B cell (primary cell): ENCODE measurements around the gene PTPRN2. TPM values are rescaled to one million over a fixed set of nuclear protein-coding genes. Genes with fewer than 3 reads are reported as not detected.

ENCODE experiments used
- ATAC-seq: fragments of 200-7000 bp; cut with Tn5 transposase; one replicate; pipeline ENCODE4 v1.10.0; 2021; ENCODE audit warnings: low read depth, mild to moderate bottlenecking, moderate number of reproducible peaks, moderate library complexity
- CTCF ChIA-PET: fragments of 350-600 bp; sonication (Branson Sonifier 250); formaldehyde crosslinking; loops from one replicate; lab custom pipeline; 2021; ENCODE audit warnings: antibody characterized with exemption, inconsistent platforms; lab: Charles Lee
- POLR2A ChIA-PET: fragments of 350-600 bp; sonication (Branson Sonifier 250); formaldehyde crosslinking; loops from one replicate; lab custom pipeline; 2021; ENCODE audit warnings: antibody characterized with exemption; lab: Charles Lee
- DNase-seq: peaks from one replicate; pipeline ENCODE4 v3.0.0; 2013
- H2AFZ ChIP-seq: 2 replicates; pipeline ENCODE4 v1.6.1; 2012; ENCODE audit warnings: mild to moderate bottlenecking, low read depth, low read length; ENCODE audit not compliant: insufficient read depth, poor library complexity, severe bottlenecking
- H3K27ac ChIP-seq, 2 donors: 1 replicate in 1 of 2; 2 replicates in 1 of 2; pipeline ENCODE4 v1.5.1; 2012 to 2013; ENCODE audit warnings: low read length in 2 of 2, mild to moderate bottlenecking in 2 of 2, moderate library complexity in 1 of 2
- H3K27me3 ChIP-seq, 4 experiments: fragments of 200-600 bp in 1 of 4; sonication (generic) in 1 of 4; replicated peaks in 1 of 4; 1 replicate in 2 of 4; 2 replicates in 2 of 4; pipeline versions ENCODE4 v1.6.1 to v1.7.0; 2013 to 2016; ENCODE audit warnings: low read length in 3 of 4, mild to moderate bottlenecking in 2 of 4, mixed read lengths in 1 of 4, moderate library complexity in 1 of 4; ENCODE audit not compliant: insufficient read depth in 4 of 4, control insufficient read depth in 3 of 4; ENCODE audit errors: control extremely low read depth in 1 of 4
- H3K36me3 ChIP-seq, 2 experiments: replicated peaks in 1 of 2; 1 replicate in 1 of 2; 2 replicates in 1 of 2; pipeline versions ENCODE4 v1.6.1 to v1.7.1; 2013; ENCODE audit warnings: low read length in 1 of 2; ENCODE audit not compliant: insufficient read depth in 2 of 2, control insufficient read depth in 1 of 2; ENCODE audit errors: control extremely low read depth in 1 of 2, extremely low read depth in 1 of 2
- H3K4me1 ChIP-seq, 2 donors: fragments of 200-600 bp in 1 of 2; sonication (generic) in 1 of 2; 1 replicate in 1 of 2; 2 replicates in 1 of 2; pipeline versions ENCODE4 v1.5.1 to v1.6.1; 2013 to 2017; ENCODE audit warnings: low read length in 2 of 2; ENCODE audit not compliant: control insufficient read depth in 2 of 2, insufficient read depth in 2 of 2
- H3K4me2 ChIP-seq: replicated peaks from 2 replicates; pipeline ENCODE3; 2012; ENCODE audit warnings: mild to moderate bottlenecking, low read depth, low read length; ENCODE audit not compliant: poor library complexity, severe bottlenecking
- H3K4me3 ChIP-seq, 5 experiments: fragments of 200-600 bp in 1 of 5; sonication (generic) in 1 of 5; 1 replicate in 3 of 5; 2 replicates in 2 of 5; pipeline versions ENCODE4 v1.5.1 to v1.7.0; 2011 to 2016; ENCODE audit warnings: low read length in 4 of 5, mild to moderate bottlenecking in 4 of 5, low read depth in 2 of 5, control low read depth in 1 of 5, moderate library complexity in 1 of 5; ENCODE audit not compliant: insufficient read depth in 1 of 5; ENCODE audit errors: control extremely low read depth in 1 of 5, extremely low read depth in 1 of 5
- H3K79me2 ChIP-seq: fragments of 200-600 bp; sonication (generic); one replicate; pipeline ENCODE4 v1.6.0; 2016; ENCODE audit warnings: low read length; ENCODE audit not compliant: control insufficient read depth, insufficient read depth
- H3K9ac ChIP-seq: fragments of 200-600 bp; sonication (generic); 2 replicates; pipeline ENCODE4 v1.6.1; 2017; ENCODE audit warnings: mild to moderate bottlenecking, low read length, moderate library complexity
- H3K9me3 ChIP-seq, 3 donors: one replicate each; pipeline versions ENCODE4 v1.6.1 to v1.7.1; 2013; ENCODE audit warnings: low read length in 2 of 3; ENCODE audit not compliant: control insufficient read depth in 2 of 3, insufficient read depth in 1 of 3; ENCODE audit errors: control extremely low read depth in 1 of 3
- H4K20me1 ChIP-seq: 2 replicates; pipeline ENCODE4 v1.6.0; 2012; ENCODE audit warnings: mild to moderate bottlenecking, low read length; ENCODE audit not compliant: insufficient read depth, control insufficient read depth, poor library complexity, severe bottlenecking
- H3K27ac Mint-ChIP-seq: one replicate; pipeline ENCODE4 v1.8.0; 2021; ENCODE audit warnings: mixed read lengths
- H3K27me3 Mint-ChIP-seq: one replicate; pipeline ENCODE4 v1.8.0; 2021; ENCODE audit warnings: mixed read lengths
- H3K4me1 Mint-ChIP-seq: one replicate; pipeline ENCODE4 v1.8.0; 2021; ENCODE audit warnings: mixed read lengths
- H3K4me3 Mint-ChIP-seq: one replicate; pipeline ENCODE4 v1.8.0; 2021; ENCODE audit warnings: mixed read lengths
- H3K9me3 Mint-ChIP-seq: one replicate; pipeline ENCODE4 v1.8.0; 2022; ENCODE audit warnings: mixed read lengths; ENCODE audit not compliant: insufficient read depth
- EZH2 ChIP-seq: IDR thresholded peaks from 2 replicates; pipeline ENCODE4 v1.6.1; 2012; ENCODE audit warnings: borderline replicate concordance, low read depth, mild to moderate bottlenecking, moderate library complexity, low read length; ENCODE audit not compliant: insufficient read depth, poor library complexity, severe bottlenecking
- WGBS: methylation state at CpG from one replicate; pipeline ENCODE4 v1.1.5; 2013; ENCODE audit warnings: missing lambda C conversion rate; ENCODE audit not compliant: insufficient coverage; 5-methylcytosine and 5-hydroxymethylcytosine counted together
- intact Hi-C: fragments of 100-400 bp; cut with micrococcal nuclease; formaldehyde crosslinking; loops from one replicate; pipeline ENCODE4 v1.10.0; 2022
- polyA plus RNA-seq: library from polyadenylated mRNA; depleted of rRNA; stranded (reverse); fragments of >200 nt; gene quantifications from 2 replicates; pipeline ENCODE4 v1.2.3, GENCODE V29; 2012
- total RNA-seq, 2 donors: library from RNA; stranded (reverse); fragments of 120-200 nt in 1 of 2; gene quantifications; 1 replicate in 1 of 2; 2 replicates in 1 of 2; pipeline versions ENCODE4 v1.2.3 to v1.2.4, GENCODE V29; 2013 to 2022
- TF ChIP-seq, protein P1 (sequence below): fragments of 200-600 bp; IDR thresholded peaks from one replicate; pipeline ENCODE4 v1.8.0; 2022; ENCODE audit warnings: antibody characterized with exemption, mild to moderate bottlenecking

PTPRN2 gene
- total and polyA plus RNA-seq, 2 donors (not counting 1 experiment from before 2014, with no cell fraction given): 2.0 to 5.0 TPM

DNA sequence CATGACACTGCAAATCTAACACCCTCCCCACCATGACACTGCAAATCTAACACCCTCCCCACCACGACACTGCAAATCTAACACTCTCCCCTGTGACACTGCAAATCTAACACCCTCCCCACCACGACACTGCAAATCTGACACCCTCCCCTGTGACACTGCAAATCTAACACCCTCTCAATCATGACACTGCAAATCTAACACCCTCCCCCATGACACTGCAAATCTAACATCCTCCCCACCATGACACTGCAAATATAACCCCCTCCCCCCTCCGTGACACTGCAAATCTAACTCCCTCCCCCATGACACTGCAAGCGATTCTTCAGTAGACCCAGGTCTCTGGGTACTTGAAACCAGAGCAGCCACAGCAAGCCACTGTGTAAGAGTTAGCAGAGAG lies 646.4 kb downstream of the PTPRN2 start:
- H3K9me3 Mint-ChIP-seq: no peaks in the 10 kb centered on the region
- H3K27me3 Mint-ChIP-seq: no peaks in the 10 kb centered on the region
- H3K4me3 ChIP-seq: no peak overlapping the region

DNA sequence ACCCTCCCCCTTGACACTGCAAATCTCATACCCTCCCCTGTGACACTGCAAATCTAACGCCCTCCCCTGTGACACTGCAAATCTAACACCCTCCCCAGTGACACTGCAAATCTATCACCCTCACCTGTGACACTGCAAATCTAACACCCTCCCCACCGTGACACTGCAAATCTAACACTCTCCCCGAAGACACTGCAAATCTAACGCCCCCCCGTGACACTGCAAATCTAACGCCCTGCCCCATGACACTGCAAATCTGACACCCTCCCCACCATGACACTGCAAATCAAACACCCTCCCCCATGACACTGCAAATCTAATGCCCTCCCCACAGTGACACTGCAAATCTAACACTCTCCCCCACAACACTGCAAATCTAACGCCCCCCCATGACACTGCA lies 647.1 kb downstream of the PTPRN2 start:
- H3K9me3 Mint-ChIP-seq: peaks cover 2% of the 10 kb centered on the region
- TF ChIP-seq, protein P1, sequence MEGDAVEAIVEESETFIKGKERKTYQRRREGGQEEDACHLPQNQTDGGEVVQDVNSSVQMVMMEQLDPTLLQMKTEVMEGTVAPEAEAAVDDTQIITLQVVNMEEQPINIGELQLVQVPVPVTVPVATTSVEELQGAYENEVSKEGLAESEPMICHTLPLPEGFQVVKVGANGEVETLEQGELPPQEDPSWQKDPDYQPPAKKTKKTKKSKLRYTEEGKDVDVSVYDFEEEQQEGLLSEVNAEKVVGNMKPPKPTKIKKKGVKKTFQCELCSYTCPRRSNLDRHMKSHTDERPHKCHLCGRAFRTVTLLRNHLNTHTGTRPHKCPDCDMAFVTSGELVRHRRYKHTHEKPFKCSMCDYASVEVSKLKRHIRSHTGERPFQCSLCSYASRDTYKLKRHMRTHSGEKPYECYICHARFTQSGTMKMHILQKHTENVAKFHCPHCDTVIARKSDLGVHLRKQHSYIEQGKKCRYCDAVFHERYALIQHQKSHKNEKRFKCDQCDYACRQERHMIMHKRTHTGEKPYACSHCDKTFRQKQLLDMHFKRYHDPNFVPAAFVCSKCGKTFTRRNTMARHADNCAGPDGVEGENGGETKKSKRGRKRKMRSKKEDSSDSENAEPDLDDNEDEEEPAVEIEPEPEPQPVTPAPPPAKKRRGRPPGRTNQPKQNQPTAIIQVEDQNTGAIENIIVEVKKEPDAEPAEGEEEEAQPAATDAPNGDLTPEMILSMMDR: no peak
- TF ChIP-seq EZH2: no peak
- intact Hi-C loops: no loop called here
- H3K27me3 Mint-ChIP-seq: no peaks in the 10 kb centered on the region
- Histone ChIP-seq H2AFZ (no peak overlapping the region), H3K4me1 (no peaks in the 10 kb centered on the region), H3K36me3 (no peaks in the 10 kb centered on the region), H4K20me1 (no peaks in the 10 kb centered on the region), H3K4me2 (no peak overlapping the region), H3K4me3 (no peak overlapping the region), H3K27ac (no peak overlapping the region), H3K9ac (no peak overlapping the region), H3K9me3 (peaks cover 0 to 59% (median 0%) of the 10 kb centered on the region in 3 donors), H3K27me3 (no peaks in the 10 kb centered on the region), H3K79me2 (no peaks in the 10 kb centered on the region)
- ChIA-PET POLR2A (no interaction called here), CTCF (no interaction called here)
- no peaks in the 10 kb centered on the region for H3K4me1 Mint-ChIP-seq
- 89% methylated on average over 5 of the region's 7 CpGs for WGBS
- no peak overlapping the region for H3K4me3 Mint-ChIP-seq
- H3K27ac Mint-ChIP-seq: no peak overlapping the region
- DNase-seq (no peak), ATAC-seq (no peak)

More for the DNA sequence above, 646.4 kb downstream of the PTPRN2 start:
- Histone ChIP-seq H3K9me3 (peaks cover 0 to 57% (median 0%) of the 10 kb centered on the region in 3 donors), H3K9ac (no peak overlapping the region), H3K27me3 (no peaks in the 10 kb centered on the region), H3K27ac (no peak overlapping the region), H3K4me1 (no peaks in the 10 kb centered on the region), H2AFZ (no peak overlapping the region), H3K36me3 (no peaks in the 10 kb centered on the region), H3K4me2 (no peak overlapping the region), H4K20me1 (no peaks in the 10 kb centered on the region), H3K79me2 (no peaks in the 10 kb centered on the region)
- no peak overlapping the region for H3K4me3 Mint-ChIP-seq
- 83% methylated on average over 2 of the region's 4 CpGs for WGBS
- TF ChIP-seq, protein P1: no peak
- no peak for TF ChIP-seq EZH2
- ATAC-seq (no peak), DNase-seq (no peak)
- H3K4me1 Mint-ChIP-seq: no peaks in the 10 kb centered on the region
- intact Hi-C loops: no loop called here
- ChIA-PET POLR2A (no interaction called here), CTCF (no interaction called here)
- H3K27ac Mint-ChIP-seq: no peak overlapping the region
